HG02678 (cell line): ENCODE data around the gene KRTAP20-3.

Source experiments
- ATAC-seq: cut with Tn5 transposase; IDR thresholded peaks from one replicate; pipeline ENCODE4 v1.9.1; 2021; ENCODE audit warnings: mild to moderate bottlenecking, moderate library complexity; ENCODE audit not compliant: unreplicated experiment

Gene KRTAP20-3

DNA sequence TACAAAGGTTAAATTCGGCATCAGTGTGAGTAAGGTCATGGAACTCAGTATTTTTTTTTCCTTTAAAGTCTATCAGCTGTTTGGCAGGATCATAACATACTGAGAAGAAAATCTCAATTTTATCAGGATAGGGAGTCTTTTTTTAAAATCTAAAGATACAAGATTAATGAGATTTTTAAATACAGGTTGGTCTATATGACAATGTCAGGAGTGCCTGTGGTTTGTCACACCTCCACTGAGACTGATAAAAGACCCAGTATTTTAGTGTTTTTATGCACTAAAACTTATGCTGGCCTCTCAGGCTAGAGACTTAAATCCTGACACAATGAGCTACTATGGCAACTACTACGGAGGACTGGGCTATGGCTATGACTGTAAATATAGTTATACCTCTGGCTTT, at the start of gene KRTAP20-3:
KRTAP20-3 (plus strand) TSS at position 301 of the 400 bp plus-strand sequence.
- no peak for ATAC-seq

DNA sequence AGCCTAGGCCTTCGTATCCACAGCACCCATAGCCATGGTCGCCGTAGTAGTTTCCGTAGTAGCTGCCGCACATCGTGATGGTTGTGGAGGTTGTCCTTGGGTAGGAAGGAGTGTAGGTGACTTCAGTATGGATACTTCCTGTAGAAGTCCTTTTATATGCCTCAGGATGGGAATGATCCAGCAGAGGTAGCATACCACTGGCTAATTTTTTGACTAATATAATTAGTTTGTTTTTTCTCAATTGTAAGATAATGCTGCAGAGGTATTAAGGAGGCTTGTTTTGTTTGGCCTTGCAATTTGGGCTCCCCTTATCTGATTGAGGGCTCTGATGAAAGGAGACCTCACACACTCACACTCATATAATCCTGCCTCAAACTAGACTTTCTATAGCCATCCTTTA, 43.9 kb upstream of the KRTAP20-3 start, which contains the start of gene KRTAP6-2:
KRTAP6-2 (minus strand) TSS at position 101 of the 400 bp plus-strand sequence; CDS start at position 73, 28 bp downstream.
- ATAC-seq, result no peak

DNA sequence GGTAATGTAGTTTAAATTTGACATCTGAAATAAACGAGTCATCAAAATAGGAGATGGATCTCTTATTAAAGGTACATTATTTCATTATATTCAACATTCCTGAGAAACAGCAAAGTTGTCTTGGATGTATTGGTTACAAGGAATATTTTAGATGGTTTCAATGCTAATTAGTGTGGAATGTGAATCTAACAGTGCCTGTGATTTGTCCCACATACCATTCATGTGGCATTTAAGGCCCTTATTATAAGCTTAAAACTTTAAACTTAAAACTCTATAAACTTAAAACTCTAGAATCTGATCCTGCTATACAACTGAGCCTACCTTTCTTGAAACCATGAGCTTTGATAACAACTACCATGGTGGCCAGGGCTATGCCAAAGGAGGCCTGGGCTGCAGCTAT, 41.9 kb upstream of the KRTAP20-3 start, which contains the start of gene KRTAP22-1:
KRTAP22-1 (plus strand) TSS at position 301 of the 400 bp plus-strand sequence.
- ATAC-seq, result no peak

- ATAC-seq, result no peak
Observed at GRCh38 chr21:30605968-30606367, 36.7 kb upstream of the KRTAP20-3 start.

GRCh38 chr21:30612132-30612531, 30.5 kb upstream of the KRTAP20-3 start:
- ATAC-seq, result no peak

GRCh38 chr21:30613836-30614235, 28.8 kb upstream of the KRTAP20-3 start, which contains the start of gene KRTAP6-1:
TSS of gene KRTAP6-1 (minus strand) at chr21:30613930. CDS start at chr21:30613904, 26 bp downstream.
- ATAC-seq, result no peak

DNA sequence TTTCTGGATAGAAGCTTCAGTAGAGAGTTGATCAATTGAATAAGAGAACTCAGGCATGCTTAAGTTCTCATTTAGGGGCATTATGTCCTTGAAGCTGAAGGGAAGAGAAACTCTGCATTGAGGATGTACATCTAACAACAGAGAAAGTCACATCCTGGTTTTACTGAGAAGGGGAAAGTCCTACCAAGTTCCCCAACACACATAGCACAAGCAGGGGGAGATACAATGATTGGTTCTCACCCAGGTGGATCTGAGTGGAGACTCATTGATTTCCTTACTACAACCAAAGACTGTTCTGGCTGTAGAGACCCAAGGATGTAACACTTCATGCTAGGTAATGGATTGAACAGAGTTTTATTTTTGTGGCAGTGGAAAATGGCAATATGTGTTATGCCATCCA, 27.5 kb upstream of the KRTAP20-3 start:
- no peak for ATAC-seq

- no peak for ATAC-seq
Observed at GRCh38 chr21:30616125-30616524, 26.5 kb upstream of the KRTAP20-3 start, which contains the start of gene KRTAP20-1. TSS of gene KRTAP20-1 (plus strand) at chr21:30616425. CDS start at chr21:30616455, 30 bp downstream.

DNA sequence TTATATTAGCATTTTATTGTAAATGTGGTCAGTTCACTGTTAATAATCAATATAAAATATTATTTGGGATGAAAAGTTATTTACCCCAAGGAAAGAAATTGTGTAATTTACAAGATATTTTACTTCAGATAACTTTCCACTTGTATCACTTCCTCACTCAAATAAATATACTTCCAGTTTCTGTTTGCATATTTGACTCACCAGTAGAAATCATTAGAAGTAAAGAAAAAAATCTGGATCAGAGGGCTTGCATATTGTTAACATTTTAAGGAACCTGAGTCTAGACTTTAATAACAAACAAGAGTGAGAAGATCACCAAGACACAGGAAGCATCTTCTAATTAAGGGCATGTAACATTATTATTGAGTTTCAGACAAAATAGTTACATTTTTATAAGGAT, 22.6 kb upstream of the KRTAP20-3 start:
- ATAC-seq, result no peak

GRCh38 chr21:30620522-30620921, 22.1 kb upstream of the KRTAP20-3 start, which contains the start of gene KRTAP20-4:
TSS of gene KRTAP20-4 (plus strand) at chr21:30620627.
- no peak for ATAC-seq

DNA sequence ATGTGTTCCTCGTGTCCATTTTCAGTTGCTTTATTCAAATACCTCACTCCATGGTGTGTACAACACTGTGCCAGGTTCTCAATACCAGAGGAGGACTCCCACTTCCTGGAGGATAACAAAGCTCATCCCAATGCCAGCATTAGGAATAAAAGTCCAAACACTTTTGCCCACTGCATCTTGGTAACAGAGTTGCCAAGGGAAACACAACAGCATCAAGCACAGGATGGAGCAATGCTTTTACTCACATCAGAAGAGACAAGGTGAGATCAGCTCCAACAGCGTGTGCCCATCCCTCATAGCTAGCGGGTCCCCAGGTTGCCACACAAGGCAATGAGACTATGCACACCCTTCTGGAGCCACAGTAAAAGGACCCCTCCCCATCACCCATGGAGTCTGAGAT, 19.3 kb upstream of the KRTAP20-3 start:
- ATAC-seq, result no peak

DNA sequence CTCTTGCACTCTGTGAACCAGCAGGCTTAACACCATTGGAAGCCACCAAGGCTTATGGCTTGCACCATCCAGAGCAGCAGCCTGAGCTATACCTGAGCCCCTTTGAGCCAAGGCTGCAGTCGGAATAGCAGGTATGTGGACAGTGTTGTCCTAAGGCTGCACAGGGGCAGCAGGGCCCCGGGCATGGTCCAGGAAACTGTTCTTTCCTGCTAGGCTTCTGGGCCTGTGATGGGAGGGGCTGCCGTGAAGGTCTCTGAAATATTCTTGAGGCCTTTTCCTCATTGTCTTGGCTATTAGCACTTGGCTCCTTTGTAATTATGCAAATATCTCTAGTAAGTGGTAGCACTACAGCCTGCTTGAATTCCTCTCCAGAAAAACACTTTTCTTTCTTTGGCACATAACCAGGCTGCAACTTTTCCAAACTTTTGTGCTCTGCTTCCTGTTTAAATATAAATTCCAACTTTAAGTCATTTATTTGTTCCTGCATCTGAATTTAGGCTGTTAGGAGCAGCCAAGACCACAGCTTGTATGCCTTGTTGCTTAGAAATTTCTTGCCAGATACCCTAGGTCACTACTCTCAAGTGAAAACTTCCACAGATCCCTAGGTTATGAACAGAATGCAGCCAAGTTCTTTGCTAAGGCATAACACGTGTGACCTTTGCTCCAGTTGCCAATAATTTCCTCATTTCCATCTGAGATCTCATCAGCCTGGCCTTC, 17.1 kb upstream of the KRTAP20-3 start:
- no peak for ATAC-seq

DNA sequence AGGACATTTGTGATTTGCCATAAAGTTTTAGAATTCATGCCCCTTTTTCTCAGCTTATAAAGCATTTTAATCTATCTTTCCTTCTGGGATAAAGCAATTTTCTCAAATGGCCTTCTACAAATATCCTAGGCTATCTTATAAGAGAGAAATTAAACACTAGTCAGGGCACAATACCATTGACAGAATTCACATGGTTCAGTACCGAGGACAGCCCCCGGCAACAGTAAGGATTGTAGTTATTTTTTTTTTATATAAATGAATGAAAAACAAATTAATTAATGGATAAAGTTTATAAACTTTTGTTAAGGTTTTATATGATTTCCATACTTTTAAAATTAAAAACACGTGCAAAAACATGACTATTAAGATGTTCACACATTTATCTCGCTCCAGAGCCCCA, 14.6 kb upstream of the KRTAP20-3 start:
- no peak for ATAC-seq

DNA sequence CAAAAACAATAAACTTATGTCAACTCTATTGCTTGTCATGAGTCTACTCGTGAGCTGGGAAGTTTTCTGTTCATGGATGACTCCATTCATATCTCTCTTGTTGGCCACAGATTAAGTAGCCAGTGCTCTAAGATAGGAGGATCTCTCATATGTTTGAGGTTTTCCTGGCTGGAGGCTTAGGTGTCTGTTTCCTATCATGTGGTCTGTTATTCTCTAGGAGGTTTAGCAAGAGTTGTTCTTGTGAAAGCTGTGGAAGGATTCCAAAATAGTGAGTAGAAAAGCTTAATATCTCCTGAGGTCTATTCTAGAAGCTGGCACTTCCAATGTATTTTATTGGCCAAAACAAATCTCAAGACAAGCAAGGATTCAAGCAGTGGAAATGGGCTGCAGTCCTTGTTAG, 13.5 kb upstream of the KRTAP20-3 start:
- no peak for ATAC-seq

- ATAC-seq, result no peak
Observed at GRCh38 chr21:30634906-30635305, 7.8 kb upstream of the KRTAP20-3 start, which contains the start of gene KRTAP20-2. TSS of gene KRTAP20-2 (plus strand) at chr21:30635206. CDS start at chr21:30635264, 58 bp downstream.

DNA sequence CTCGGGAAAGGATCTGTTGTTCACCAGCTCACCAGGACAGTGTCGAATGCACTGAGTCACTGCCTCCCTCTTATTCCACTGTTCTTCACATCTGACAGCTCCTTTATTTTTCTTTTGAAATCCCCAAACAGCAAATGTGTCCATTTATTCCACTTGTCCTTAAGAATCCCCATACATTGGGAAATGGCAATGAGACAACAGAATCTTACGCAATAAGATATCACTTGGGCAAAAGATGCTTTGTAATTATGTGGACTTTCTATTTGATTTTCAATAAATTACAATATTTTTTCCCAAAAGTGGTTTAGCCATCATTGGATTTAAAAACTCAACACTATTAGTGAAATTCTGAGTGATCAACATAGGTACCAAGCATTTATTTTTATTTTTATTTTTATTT, 4.0 kb upstream of the KRTAP20-3 start:
- no peak for ATAC-seq

GRCh38 chr21:30646904-30647414, 4.3 kb downstream of the KRTAP20-3 start:
- ATAC-seq, result no peak

- ATAC-seq, result no peak
Observed at GRCh38 chr21:30652891-30653290, 10.2 kb downstream of the KRTAP20-3 start.

- no peak for ATAC-seq
Observed at GRCh38 chr21:30668776-30669175, 26.1 kb downstream of the KRTAP20-3 start.

DNA sequence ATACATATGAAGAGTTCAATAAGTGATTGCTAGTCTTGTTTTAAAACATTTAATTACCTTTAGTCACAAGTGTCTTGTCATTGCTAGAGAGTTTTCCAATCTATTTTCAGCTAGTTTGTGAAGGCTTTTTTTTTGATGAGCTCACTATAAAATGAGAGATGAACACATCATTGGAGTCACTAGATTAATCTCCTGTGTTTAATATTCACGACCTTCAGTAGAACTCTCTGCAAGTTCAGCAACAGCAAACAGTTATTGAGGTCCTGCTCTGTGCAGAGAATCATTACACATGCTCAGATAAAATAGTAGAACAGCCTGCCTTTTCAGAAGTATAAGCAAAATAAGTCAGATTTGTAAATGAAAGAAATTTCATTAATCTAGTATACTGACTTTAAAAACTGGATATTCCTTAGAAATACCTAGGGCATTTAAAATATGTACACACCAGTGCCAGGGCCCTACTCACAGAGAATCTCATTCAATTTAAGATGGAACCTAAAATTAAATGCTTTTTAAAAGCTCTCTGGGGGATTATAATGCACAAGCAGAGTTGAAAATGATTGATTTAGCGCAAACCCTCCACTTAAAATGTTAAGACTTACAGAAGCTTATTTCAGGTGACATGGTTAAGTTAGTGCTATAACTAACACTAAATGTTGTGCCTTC, 30.5 kb downstream of the KRTAP20-3 start:
- ATAC-seq, result no peak

- ATAC-seq, result no peak
Observed at GRCh38 chr21:30674312-30674711, 31.6 kb downstream of the KRTAP20-3 start.

- ATAC-seq, result no peak
Observed at GRCh38 chr21:30676737-30677136, 34.1 kb downstream of the KRTAP20-3 start.
